Panc1 (cell line): ENCODE results near the gene AP4M1. TPM values are rescaled to one million over a fixed set of nuclear protein-coding genes. Genes with fewer than 3 reads are reported as not detected.

ENCODE experiments used
- ATAC-seq: fragments of 200-7000 bp; cut with Tn5 transposase; 2 replicates; pipeline ENCODE4 v1.9.1; 2020; ENCODE audit warnings: mild to moderate bottlenecking, moderate library complexity
- BruUV-seq: library from RNA; stranded (reverse); fragments of 400-500 nt; replicated peaks from 2 replicates; lab custom pipeline; 2021; lab: Mats Ljungman, UMichigan
- CTCF ChIA-PET: fragments of 300-600 bp; sonication (Branson Sonifier 250); formaldehyde crosslinking; loops from one replicate; lab custom pipeline; 2022; ENCODE audit warnings: antibody characterized with exemption; lab: Charles Lee
- POLR2A ChIA-PET: fragments of 300-600 bp; sonication (Branson Sonifier 250); formaldehyde crosslinking; loops from one replicate; lab custom pipeline; 2022; ENCODE audit warnings: antibody characterized with exemption; lab: Charles Lee
- DNase-seq: peaks from one replicate; pipeline ENCODE4 v3.0.0-alpha.2; 2010; ENCODE audit warnings: low read depth, low spot score
- H3K27ac ChIP-seq: 2 replicates; pipeline ENCODE4 v1.5.1; 2011; ENCODE audit warnings: mild to moderate bottlenecking, low read length, inconsistent platforms
- H3K27me3 ChIP-seq: fragments of 200-500 bp; sonication (Bioruptor generic); 2 replicates; pipeline ENCODE4 v1.6.0; 2014; ENCODE audit warnings: low read length, inconsistent platforms; ENCODE audit not compliant: control insufficient read depth, insufficient read depth
- H3K36me3 ChIP-seq: fragments of 200-500 bp; sonication (Bioruptor generic); 2 replicates; pipeline ENCODE4 v1.5.1; 2014; ENCODE audit warnings: inconsistent platforms, mild to moderate bottlenecking, low read length, moderate library complexity; ENCODE audit not compliant: control insufficient read depth, insufficient read depth
- H3K4me1 ChIP-seq: 2 replicates; pipeline ENCODE4 v1.5.1; 2011; ENCODE audit warnings: inconsistent platforms, mild to moderate bottlenecking, low read length, moderate library complexity; ENCODE audit not compliant: control insufficient read depth, insufficient read depth
- H3K4me3 ChIP-seq, 2 experiments: 2 replicates each; pipeline ENCODE4 v1.5.1; 2011 to 2012; ENCODE audit warnings: low read depth in 2 of 2, low read length in 2 of 2, mild to moderate bottlenecking in 2 of 2, inconsistent platforms in 1 of 2, moderate library complexity in 1 of 2
- H3K9me3 ChIP-seq: fragments of 200-500 bp; sonication (Bioruptor generic); 2 replicates; pipeline ENCODE4 v1.5.1; 2014; ENCODE audit warnings: low read depth, mild to moderate bottlenecking, inconsistent platforms, low read length, moderate library complexity; ENCODE audit not compliant: control insufficient read depth, insufficient read depth
- CTCF ChIP-seq: fragments of 450-650 bp; IDR thresholded peaks from 2 replicates; pipeline ENCODE4 v1.5.1; 2017; ENCODE audit warnings: mild to moderate bottlenecking
- POLR2AphosphoS5 ChIP-seq: IDR thresholded peaks from 2 replicates; pipeline ENCODE4 v1.6.1; 2012; ENCODE audit warnings: mild to moderate bottlenecking, low read depth, low read length, moderate library complexity
- REST ChIP-seq, 2 experiments: IDR thresholded peaks; 2 replicates each; pipeline ENCODE4 v1.6.1; 2011 to 2012; ENCODE audit warnings: low read depth in 2 of 2, control low read depth in 1 of 2, low read length in 1 of 2, mild to moderate bottlenecking in 1 of 2, moderate library complexity in 1 of 2; ENCODE audit not compliant: insufficient read depth in 1 of 2
- SIN3A ChIP-seq: IDR thresholded peaks from 2 replicates; pipeline ENCODE4 v1.6.1; 2012; ENCODE audit warnings: low read depth, mild to moderate bottlenecking, low read length, moderate library complexity, borderline replicate concordance; ENCODE audit not compliant: insufficient read depth
- TCF7L2 ChIP-seq: IDR thresholded peaks from 2 replicates; pipeline ENCODE4 v1.6.1; 2011; ENCODE audit warnings: mild to moderate bottlenecking, low read depth, low read length, inconsistent platforms
- in situ Hi-C: cut with HindIII; loops from 2 replicates; pipeline ENCODE4 v1.10.0; 2016; ENCODE audit warnings: low sequenced_read_pairs, low pct_unique_long_range_greater_than_20kb
- intact Hi-C: fragments of 100-400 bp; cut with micrococcal nuclease; formaldehyde crosslinking; loops from one replicate; pipeline ENCODE4 v1.10.0; 2022; ENCODE audit not compliant: unreplicated experiment
- total RNA-seq: library from RNA; stranded (reverse); gene quantifications from one replicate; pipeline ENCODE4 v1.2.1, GENCODE V29; 2021; ENCODE audit not compliant: unreplicated experiment

AP4M1 gene
- total RNA-seq, 1 experiment from 2014 or later = 42.6 TPM

- no TSS peak for BruUV-seq
- H3K4me1 ChIP-seq = peaks cover 22% of the 10 kb centered on the region
- no peaks in the 10 kb centered on the region for H3K9me3 ChIP-seq
- no peak for DNase-seq
- H3K36me3 ChIP-seq = peaks cover 2% of the 10 kb centered on the region; the same call in 1 of the 2 replicates
- ChIA-PET CTCF (interaction anchor here (0.6 kb wide), 1 partner anchor 9 kb away, joined by 13 read pairs; no protein-coding TSS in a partner anchor), POLR2A (interaction anchor here (0.5 to 0.8 kb wide), 2 partner anchors 20 to 103 kb away, joined by 3 read pairs; no protein-coding TSS in a partner anchor)
- no peak for ATAC-seq
- H3K27me3 ChIP-seq = no peaks in the 10 kb centered on the region
- in situ Hi-C loops (no loop called here), intact Hi-C loops (no loop called here)
- no peak overlapping the region for H3K27ac ChIP-seq
- H3K4me3 ChIP-seq = no peak overlapping the region; a peak in 1 of 4 replicates
- TF ChIP-seq REST (IDR thresholded peaks at IDR 0.05; ENCODE audit: insufficient read depth in 1 of 2, low read depth in 2 of 2, low read length in 1 of 2) = no peak
- no peak for TF ChIP-seq SIN3A
- no peak for TF ChIP-seq CTCF
- no peak for TF ChIP-seq TCF7L2
- TF ChIP-seq POLR2AphosphoS5 = no peak
Measured at GRCh38 chr7:100122067-100122466, 20.6 kb downstream of the AP4M1 start.

GRCh38 chr7:100122568-100122967 lies 21.1 kb downstream of the AP4M1 start:
- BruUV-seq = no TSS peak
- no peak overlapping the region for H3K27ac ChIP-seq
- H3K27me3 ChIP-seq = no peaks in the 10 kb centered on the region
- H3K9me3 ChIP-seq = no peaks in the 10 kb centered on the region
- no peak overlapping the region; a peak in 1 of 4 replicates for H3K4me3 ChIP-seq
- intact Hi-C loops = no loop called here
- TF ChIP-seq CTCF (no peak), TCF7L2 (no peak), SIN3A (no peak), POLR2AphosphoS5 (no peak), REST (IDR thresholded peaks at IDR 0.05; ENCODE audit: insufficient read depth in 1 of 2, low read depth in 2 of 2, low read length in 1 of 2) (no peak)
- peaks cover 22% of the 10 kb centered on the region for H3K4me1 ChIP-seq
- no peak for ATAC-seq
- ChIA-PET CTCF (interaction anchor here (0.6 kb wide), 1 partner anchor 8 kb away, joined by 13 read pairs; no protein-coding TSS in a partner anchor), POLR2A (interaction anchor here (0.5 to 0.8 kb wide), 2 partner anchors 20 to 104 kb away, joined by 3 read pairs; no protein-coding TSS in a partner anchor)
- H3K36me3 ChIP-seq = peaks cover 2% of the 10 kb centered on the region; the same call in 1 of the 2 replicates
- in situ Hi-C loops = no loop called here
- no peak for DNase-seq
